ENCODE data around the gene ZNF396. TPM values are rescaled to one million over a fixed set of nuclear protein-coding genes. Genes with fewer than 3 reads are reported as not detected.
A peak's percentile ranks its signal among the peaks of the same experiment; 100 is the strongest.

ZNF396 gene
- 1.3 TPM for polyA plus RNA-seq (ENCODE audit: insufficient read length)

- DNase-seq: peak; percentile 68
Observed at GRCh38 chr18:35376742-35377695, at the start of gene ZNF396. TSS of gene ZNF396 (minus strand) at chr18:35377337. CDS start at chr18:35374292, 3,045 bp downstream.

DNA sequence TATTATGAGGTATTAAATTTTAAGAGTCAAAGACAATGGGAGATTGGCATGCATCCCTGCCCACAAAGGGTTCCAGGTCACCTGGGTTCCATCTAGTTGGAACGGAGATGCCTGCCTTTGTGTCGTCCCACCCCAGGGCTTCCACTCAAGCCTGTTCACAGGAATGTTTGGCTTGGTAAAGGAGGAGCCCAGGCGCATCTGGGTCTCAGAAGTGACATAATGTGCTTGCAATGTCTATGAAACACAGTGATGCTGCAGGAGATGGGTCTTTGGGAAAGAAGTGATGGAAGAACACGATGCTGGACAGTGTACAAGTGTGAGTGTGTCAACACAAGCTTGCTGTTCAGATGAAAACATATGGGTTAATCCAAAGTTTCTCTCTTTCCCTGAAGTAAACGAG is 49.6 kb upstream of the ZNF396 start:
- DNase-seq: no peak

GRCh38 chr18:35424356-35424755 is 47.2 kb upstream of the ZNF396 start:
- DNase-seq: no peak

DNA sequence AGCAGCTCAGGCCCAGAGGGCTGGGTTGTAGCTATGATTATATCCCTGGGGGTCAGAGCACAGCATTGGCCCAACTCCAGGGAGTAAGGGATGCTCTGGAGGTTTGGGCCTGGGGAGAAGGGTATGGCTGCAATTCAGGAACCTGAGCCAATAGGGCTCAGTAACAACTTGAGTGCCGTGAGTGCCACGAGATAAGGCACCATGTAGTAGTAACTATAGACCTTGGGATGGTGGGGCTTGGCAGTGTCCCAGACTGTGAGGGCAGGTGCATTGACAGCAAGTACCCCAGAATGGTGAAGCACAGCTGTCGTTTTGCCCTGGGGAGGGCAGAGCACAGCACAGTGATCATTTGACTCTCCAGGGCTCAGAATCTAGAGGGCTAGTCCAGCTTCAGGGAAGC is 45.1 kb upstream of the ZNF396 start:
- DNase-seq: no peak

DNA sequence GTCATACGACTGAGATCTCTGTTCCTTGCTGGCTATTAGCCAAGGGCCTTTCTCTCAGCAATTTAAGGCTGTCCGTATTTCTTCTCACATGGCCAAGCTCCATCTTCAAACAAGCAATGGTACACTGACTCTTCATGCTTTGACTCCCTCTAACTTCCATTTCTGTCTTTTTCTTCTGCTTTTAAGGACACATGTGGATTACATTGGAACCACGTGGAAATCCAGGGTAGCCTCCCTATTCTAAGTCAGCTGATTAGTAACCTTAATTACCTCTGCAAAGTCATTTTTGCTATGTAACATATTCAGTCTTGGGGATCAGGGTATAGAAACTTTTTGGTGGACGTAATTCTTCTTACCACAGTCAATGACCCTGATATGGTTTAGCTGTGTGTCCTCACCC is 41.5 kb upstream of the ZNF396 start:
- DNase-seq: no peak

- no peak for DNase-seq
Observed at GRCh38 chr18:35417223-35417622, 40.1 kb upstream of the ZNF396 start.

GRCh38 chr18:35415511-35416073 is 38.5 kb upstream of the ZNF396 start:
- no peak for DNase-seq

- no peak for DNase-seq
Observed at GRCh38 chr18:35413163-35413511, 36.0 kb upstream of the ZNF396 start.

DNA sequence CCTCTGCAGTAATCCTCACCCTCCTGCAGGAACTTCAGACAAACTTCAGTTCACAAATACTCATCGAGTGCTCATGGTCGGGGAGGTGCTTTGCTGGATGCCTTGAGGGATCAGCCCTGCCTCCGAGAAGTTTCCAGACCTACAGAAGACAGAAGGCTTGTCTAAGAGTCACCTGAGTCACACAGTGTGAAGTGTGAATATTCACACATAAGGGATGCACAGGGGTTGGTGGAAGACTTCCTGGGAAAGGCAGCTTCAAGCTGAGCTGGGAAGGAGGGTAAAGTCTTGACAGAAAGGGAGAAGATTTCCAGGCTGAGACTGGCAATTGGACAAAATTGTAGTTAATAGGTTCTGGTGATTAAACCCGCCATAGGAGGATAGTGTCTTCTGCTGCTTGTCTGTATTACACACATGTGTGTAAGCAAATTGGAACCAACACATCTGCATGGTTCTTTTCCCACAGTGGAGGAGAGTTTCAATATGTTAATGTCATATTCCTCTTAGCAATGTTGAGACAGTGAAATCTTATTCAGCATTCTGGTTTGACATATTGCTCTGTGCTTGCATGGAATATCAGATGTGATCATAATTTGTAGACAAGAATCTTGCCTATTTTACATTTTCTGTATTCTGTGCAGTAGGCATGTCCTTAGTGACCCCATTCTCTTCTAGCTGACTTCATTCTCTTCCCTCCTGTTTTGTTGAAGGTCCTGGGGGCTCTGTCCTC is 34.7 kb upstream of the ZNF396 start:
- DNase-seq: no peak

DNA sequence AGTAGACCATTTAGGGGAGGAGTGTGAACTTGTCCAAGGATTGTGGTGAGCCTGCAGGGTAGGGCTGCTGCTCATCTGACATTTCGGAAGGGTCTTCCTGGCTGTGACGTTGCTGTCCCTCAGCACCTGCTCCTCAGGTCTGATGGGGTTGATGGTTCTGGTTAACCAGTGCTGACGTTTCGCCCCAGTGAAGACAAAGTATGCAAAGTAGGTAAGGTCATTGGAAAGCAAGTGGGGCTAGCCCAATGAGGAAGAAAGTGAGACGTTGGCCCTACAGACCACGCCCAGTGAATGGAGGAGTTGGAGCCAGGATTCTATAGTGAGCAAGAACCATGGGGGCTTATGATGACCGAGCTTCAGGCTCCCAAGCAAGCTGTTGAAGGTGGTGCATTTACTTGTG is 33.4 kb upstream of the ZNF396 start:
- DNase-seq: no peak

DNA sequence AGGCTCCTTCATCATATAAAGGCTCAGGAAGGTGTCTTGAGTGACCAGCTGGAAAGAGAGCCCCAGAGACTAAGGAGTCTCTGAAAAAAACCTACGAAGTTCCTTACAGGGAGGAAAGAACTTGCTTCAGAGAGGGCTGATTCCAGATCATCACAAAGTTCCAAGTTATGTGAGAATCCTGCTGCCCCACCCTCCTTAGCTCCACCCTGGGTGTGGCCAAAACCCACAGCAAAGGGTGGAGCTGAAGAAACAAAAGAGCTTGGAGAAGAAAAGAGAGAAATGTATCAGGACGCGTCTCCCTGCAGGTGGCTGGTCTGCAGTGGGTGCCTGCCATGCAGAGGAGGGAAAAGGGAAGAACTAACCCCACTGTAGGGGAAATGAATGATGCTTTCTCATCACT is 32.8 kb upstream of the ZNF396 start:
- DNase-seq: no peak

DNA sequence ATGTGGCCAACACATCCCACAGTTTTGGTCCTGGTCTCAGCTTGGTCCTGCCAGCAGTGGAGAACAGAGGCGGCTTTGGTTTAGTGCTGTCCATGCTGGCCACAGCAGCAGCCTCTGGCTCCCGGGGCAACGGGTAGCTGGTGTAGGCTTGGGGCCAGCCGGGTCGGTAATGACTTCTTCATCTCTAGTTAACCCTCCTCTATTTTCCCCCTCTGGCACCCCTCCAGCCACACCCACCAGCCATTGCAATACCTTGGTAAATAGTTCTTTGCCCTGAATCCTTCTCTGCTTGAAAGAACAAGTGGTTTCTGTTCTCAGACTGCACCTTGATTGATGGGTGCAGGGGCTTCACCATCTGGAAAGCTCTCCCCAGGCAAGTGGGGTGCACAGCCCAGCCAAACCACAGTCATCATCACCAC is 31.7 kb upstream of the ZNF396 start:
- no peak for DNase-seq

DNA sequence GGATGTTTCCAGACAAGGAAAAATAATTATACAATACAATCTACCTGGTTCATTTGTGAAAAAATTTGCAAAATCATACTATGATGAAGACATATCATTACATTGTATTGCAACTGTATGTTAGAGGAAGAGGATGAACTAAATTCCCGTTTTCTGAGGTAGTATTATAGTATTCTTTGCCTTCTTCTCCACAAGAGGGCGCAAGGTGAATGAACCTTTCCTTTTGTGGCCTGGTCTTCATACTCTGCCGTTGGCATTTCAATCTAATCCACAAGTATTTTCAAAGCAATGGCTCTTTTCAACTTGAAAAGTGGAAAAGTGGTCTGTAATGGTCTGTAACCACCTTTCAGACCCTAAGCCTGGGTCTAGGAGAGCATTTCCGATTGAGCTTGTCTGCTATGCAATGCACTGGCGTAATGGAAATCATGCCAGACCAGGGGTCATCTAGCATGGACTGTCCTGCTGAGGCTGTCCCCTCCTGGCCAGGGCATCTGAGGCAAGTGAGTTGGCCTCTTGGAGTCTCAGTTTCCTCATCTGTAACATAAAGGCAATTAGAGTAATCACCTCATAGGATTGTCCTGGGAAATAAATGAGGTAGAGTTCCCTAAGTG is 30.8 kb upstream of the ZNF396 start:
- DNase-seq: peak; percentile 63

GRCh38 chr18:35406666-35407065 is 29.5 kb upstream of the ZNF396 start:
- no peak for DNase-seq

DNA sequence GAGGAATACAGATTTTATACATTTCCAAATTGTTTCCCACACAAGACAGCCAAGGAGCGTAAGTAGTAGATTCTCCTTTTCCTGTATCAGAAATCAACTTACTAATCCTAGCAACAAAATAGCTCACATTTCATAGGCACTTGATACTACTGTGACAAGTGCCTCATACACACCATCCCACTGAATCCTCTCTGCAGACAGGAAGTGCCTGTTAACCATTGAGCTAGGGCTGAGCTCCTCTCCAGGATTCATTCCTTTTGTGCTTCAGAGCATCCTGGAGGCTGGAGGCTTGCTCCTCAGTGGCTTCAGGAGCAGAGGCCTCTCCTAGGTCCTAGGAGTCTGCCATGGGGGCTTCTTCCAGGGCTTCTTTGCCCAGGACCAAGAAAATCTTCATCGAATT is 20.8 kb upstream of the ZNF396 start:
- no peak for DNase-seq

DNA sequence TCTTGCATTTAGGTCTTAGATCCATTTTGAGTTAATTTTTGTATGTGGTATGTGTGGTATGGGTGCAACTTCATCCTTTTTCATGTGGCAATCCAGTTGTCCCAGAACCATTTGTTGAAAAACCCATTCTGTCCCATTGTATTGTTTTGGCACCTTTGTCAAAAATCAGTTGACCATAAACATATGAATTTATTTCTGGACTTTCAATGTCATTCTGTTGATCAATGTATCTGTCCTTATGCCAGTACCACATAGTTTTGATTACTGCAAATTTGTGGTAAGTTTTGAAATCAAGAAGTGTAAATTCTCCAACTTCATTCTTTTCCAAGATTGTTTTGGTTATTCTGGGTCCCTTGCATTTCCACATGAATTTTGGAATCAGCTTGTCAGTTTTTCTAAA is 16.6 kb upstream of the ZNF396 start:
- no peak for DNase-seq

DNA sequence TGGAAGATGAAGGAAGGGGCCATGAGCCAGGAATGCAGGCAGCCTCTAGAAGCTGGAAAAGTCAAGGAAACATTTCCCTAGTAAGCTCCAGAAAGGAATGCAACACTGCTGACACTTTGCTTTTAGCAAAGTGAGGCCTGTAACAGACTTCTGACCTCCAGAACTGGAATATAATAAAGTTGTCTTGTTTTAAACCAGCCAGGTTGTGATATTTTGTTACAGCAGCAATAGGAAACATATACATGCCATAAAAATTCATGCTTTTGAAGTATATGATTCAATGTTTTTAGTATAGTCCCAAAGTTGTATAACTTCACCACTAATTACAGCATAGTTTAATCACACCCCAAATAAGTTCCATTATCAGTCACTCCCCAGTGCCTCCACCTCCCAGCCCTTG is 15.2 kb upstream of the ZNF396 start:
- no peak for DNase-seq

- no peak for DNase-seq
Observed at GRCh38 chr18:35390951-35391700, 14.0 kb upstream of the ZNF396 start.

GRCh38 chr18:35389095-35389618 is 12.0 kb upstream of the ZNF396 start:
- DNase-seq: no peak

DNA sequence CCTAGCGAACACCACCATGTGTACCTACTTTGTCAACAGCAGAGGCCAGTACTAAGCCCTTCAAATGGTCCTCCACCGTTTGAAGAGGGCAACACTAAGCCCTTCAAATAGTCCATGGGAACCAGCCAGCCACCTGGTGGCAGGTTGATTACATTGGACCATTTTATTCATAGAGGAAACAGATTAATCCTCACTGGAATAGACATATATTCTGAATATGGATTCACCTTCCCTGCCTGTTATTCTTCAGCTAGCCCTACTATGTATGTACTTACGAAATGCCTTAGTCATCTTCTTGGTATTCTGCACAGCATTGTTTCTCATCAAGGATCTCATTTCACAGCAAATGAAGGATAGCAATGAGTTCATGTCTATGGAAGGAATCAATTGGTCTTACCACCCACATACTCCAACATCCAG is 10.0 kb upstream of the ZNF396 start:
- DNase-seq: no peak

- DNase-seq: peak; percentile 48
Observed at GRCh38 chr18:35386600-35387100, 9.5 kb upstream of the ZNF396 start.

DNA sequence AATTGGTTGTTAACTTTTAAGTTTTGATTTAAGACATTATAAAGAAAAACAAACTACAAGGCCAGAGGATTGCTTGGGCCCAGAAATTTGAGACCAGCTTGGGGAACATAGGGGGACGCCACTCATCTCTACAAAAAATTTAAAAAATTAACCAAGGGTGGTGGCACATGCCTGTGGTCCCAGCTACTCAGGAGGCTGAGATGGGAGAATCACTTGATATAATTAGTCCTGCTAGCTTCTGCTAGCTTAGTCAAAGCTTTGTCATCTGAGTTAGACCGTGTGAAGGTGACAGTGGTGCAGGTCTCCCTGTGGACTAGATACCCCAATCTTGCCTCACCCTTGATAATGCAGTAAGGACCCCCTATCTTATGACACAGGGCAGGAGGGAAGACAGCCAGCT is 6.0 kb upstream of the ZNF396 start:
- no peak for DNase-seq

Measured in hindlimb muscle (tissue), 1 donor.